ENCODE results near the gene PPP3CA. TPM values are rescaled to one million over a fixed set of nuclear protein-coding genes. Genes with fewer than 3 reads are reported as not detected.
A peak's percentile ranks its signal among the peaks of the same experiment; 100 is the strongest.

Gene PPP3CA
- polyA plus RNA-seq, 3 donors: 38.1 to 41.4 (median 41.4) TPM

DNA sequence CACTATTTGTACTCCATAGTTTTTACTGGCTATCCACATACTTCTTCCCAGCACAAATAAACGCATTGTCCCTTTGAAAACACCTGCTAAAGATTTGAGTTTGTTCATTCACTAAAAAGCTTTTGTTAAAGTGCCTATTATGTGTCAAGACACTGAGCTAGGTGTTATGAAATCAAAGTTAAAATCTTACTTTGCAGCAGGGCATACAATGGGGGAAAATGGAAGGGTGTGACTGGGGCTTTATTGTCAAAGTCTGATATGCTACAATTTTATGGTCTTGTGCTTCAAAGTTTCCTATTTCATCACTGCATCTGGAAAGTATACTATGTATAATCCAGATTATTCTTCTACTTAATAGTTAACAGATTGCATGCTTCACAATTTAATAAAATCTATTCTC lies 128.4 kb downstream of the PPP3CA start:
- DNase-seq: no peak

GRCh38 chr4:101218346-101218745 lies 129.0 kb downstream of the PPP3CA start:
- DNase-seq: no peak

- no peak for DNase-seq
Measured at GRCh38 chr4:101217353-101218031, 129.8 kb downstream of the PPP3CA start.

GRCh38 chr4:101211146-101211553 lies 136.2 kb downstream of the PPP3CA start:
- no peak for DNase-seq

- no peak for DNase-seq
Measured at GRCh38 chr4:101210331-101210730, 137.0 kb downstream of the PPP3CA start.

DNA sequence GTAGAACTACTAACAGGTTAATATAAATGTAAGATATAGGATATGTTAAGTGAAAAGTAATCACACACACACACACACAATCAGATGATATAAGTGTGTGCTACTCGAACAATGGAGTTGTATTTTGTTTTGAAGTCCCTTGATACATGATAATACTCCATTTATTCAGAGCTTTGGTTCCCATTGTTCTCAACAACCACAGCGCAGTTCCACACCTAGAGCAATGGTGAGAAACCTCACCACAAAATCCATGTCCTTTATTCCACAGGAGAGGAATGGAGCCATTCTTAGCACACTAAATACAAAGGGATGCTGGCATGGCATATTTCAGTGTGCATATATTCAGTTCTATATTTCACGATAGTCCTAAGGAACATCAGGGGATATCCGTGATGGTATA lies 139.2 kb downstream of the PPP3CA start:
- DNase-seq: no peak

DNA sequence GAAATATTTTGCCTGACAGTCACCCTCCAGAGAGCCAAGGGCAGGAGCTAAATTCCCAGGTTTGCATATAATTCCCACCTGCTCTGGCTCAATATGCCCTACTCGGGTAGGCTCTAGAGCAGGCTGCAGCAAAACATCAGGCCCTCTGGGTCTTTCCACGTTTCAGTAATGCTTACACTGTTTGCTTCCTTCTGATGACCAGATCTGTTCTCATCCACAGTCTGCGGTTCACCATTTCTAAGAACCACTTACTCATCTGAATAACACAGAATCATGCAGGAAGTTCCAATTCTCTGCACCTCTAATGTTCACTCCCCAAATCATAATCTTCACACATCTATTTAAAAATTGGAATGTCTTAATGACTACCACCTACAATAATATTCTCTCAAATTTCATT lies 141.4 kb downstream of the PPP3CA start:
- DNase-seq: no peak

DNA sequence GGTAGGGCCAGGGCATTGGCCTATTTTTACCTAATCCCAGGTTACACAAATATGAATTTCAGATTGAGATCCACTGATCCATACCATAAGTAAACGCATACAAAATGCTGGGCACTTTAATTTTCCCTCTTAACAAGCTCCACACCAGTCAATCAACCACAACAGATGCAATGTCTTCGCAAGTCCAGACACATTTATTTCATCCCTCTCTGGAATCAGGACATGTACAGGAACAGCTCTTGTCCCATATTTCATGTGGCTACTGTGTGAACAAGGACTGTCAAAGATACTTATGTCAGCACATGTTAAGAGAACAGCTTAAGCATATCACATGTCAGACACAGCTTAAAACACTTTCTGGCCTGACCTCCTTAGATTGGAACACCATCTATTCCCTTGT lies 145.9 kb downstream of the PPP3CA start:
- DNase-seq: peak; percentile 14

DNA sequence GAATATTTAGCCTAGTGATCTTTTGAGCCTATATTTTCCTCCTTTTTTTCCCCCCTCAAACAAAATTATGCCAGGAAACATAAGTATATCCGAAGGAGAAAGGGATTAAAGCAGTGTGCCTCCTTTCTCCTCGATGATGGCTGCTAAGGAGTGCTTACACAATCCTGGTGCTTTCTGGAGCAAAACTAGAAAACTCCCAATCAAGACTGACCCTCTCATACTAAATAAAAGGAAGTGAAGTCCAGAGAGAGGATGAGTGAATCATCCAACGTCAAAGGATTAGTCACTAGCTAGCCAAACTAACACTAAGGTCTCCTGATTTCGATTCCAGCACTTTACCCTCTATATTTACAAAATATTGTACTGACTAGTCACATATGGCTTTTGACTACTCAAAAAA lies 146.8 kb downstream of the PPP3CA start:
- DNase-seq: no peak

- DNase-seq: no peak
Measured at GRCh38 chr4:101199507-101200285, 147.6 kb downstream of the PPP3CA start.

DNA sequence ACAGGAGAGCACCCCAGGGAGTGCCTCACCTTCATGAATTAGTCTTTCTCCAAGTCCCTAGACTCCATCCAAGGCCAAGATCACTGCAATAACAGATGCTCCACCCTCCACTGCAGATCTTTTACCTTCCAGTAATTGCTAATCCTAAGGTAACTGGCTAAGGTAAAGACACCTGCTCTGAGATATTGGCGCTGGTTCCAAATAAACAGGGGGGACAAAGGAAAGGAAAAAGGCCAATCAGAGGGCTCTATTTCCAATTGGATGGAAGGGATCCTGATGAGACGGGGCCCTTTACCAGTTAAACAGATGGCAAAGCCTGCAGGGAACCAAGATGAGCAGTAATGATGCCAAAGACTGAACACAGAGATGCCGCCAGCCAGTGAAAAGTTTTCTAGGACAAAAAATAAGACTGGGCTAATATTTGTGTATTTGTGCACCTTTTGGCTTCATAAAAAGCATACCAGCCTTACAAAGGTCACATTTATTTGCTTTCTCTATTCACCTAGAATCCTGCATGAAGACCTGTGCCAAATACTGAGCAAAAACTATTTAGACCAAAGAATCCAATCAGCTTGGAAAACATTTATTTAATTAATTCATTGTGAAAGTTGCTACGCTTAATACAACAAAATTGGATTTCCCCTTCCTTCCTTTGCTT lies 148.5 kb downstream of the PPP3CA start:
- DNase-seq: no peak

DNA sequence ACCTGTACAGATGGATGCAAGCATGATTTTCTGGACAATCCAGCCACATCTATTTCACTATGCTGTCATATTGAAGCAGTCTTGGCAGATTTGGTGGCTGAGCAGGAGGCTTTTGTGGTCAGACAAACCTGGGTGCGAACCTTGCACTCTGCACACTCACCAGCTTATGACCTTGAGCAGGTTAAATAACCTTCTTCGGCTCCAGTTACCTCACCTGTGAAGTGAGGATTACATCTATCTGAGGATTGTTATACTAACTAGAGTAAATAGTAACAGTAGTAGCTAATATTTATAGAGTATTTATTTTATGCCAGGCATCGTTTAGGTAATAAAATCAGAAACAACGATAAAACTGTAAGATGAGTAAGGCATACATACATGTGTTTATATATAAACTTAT lies 150.0 kb downstream of the PPP3CA start:
- no peak for DNase-seq

DNA sequence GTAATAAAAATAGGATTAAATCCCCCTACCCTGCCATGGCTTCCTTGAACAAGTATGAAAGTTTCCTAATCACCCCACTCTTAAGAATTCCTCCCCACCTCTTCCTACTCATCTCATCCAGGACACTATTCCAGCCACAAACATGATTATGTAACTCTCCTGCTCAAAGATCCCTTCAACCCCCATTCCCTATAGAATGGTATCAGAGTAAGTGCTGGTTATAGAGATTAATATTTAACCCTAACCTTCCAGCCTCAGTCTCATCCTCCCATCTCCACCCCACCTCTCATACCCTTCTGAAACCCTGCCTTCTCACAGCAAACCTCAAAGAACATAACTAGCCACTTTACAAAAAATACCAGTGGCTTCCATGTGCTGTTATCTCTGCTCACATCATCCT lies 155.1 kb downstream of the PPP3CA start:
- DNase-seq: no peak

- DNase-seq: peak; percentile 23
Measured at GRCh38 chr4:101191302-101192098, 155.8 kb downstream of the PPP3CA start.

- no peak for DNase-seq
Measured at GRCh38 chr4:101190751-101191150, 156.6 kb downstream of the PPP3CA start.

GRCh38 chr4:101188906-101189305 lies 158.4 kb downstream of the PPP3CA start:
- DNase-seq: no peak

GRCh38 chr4:101187841-101188240 lies 159.5 kb downstream of the PPP3CA start:
- DNase-seq: no peak

DNA sequence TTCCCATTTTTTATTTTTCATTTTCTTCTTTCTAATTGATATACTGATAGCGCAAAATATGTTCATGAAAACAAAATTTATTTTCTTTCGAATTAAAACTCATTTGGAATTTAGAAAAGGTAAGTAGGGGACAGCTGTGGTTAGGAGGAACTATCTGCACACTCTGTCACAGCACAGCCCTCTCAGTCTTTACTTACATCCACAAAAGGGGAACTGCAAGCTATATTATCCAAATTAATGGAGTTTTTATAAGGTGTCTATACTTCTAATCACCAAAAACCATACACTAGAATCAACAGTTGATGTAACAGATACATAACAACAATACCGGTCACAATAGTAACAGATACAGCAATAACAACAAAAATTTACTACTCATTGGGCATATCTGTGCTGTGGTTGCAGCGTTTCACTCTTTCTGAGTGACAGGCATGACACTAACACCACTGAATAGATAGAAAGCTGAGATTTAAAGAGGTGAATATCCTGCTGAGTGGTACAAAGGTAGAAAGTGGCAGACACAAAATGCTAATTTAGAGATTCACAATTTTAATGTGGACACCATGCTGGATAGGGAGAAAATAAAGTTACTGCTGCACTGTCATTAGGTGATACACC lies 160.7 kb downstream of the PPP3CA start:
- DNase-seq: no peak

- no peak for DNase-seq
Measured at GRCh38 chr4:101184668-101185067, 162.7 kb downstream of the PPP3CA start.

DNA sequence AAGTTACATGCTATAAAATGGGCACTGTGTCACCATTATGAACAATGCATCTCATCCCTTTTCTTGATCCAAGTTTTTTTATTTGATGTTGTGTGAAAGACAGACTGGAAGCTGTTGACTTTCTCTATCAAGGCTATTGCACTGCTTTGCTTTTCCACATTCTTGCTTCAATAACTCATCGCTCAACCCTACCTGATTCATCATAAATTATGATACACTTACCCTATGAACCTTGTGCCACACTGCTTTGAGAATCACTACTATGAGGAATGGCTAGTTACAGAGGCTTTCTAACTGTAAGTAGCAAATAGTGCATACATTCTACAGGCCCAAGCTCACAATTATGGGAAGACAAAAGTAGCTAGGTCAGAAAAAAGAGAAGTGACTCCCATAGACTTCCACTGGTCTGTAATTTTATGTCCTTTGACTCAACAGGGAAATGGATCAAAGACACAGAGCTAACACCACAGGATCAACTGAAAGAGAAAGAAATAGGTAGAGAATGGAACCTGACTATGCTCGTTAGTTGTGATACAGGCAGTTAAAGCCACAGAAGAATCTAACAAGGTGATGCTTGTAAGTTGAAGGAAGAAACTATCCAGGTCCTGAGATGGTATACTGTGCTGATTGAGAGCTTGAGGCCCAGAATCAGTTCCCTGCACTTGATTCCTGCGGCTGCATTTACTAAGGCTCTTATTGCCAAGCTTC lies 163.5 kb downstream of the PPP3CA start:
- no peak for DNase-seq

DNA sequence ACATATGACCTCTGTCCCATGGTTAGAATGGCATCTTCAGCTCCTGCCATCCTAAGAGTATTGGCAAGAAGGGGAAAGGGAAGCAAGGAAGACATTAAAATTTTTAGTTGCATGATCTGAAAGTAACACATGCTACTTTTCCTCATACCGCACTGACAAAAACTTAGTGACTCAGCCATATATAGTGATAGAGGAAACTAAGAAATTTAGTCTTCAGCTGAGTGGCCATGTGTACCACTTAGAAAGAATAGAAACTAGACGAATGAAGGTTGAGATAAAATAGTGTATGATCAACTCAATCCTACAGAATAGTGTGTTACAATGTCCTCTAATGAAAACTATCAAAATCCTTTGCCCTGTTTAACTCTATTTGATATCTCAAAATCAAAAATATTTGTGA lies 164.1 kb downstream of the PPP3CA start:
- DNase-seq: no peak
